Fibroblast of pulmonary artery (primary cell): ENCODE results near the gene GADD45GIP1.
A peak's percentile ranks its signal among the peaks of the same experiment; 100 is the strongest.

Experiments
- DNase-seq: peaks from one replicate; pipeline ENCODE4 v3.0.0-alpha.2; 2010; ENCODE audit warnings: low read depth
- H3K4me3 ChIP-seq: replicated peaks from 2 replicates; pipeline ENCODE4 v1.5.1; 2011; ENCODE audit warnings: low read depth, mild to moderate bottlenecking, control low read depth, low read length, moderate library complexity
- CTCF ChIP-seq: IDR thresholded peaks from 2 replicates; pipeline ENCODE4 v1.5.1; 2011; ENCODE audit warnings: mild to moderate bottlenecking, control low read depth, low read length, inconsistent platforms; ENCODE audit errors: missing control alignments

Gene GADD45GIP1

GRCh38 chr19:13001502-13002165, 44.6 kb upstream of the GADD45GIP1 start:
- H3K4me3 ChIP-seq: peak overlapping the region; percentile 19
- DNase-seq: peak; percentile 38
- no peak for TF ChIP-seq CTCF

- no peak overlapping the region for H3K4me3 ChIP-seq
- no peak for DNase-seq
These were observed 44.1 kb upstream of the GADD45GIP1 start for GRCh38 chr19:13001166-13001501.

GRCh38 chr19:12997967-12998940, 41.2 kb upstream of the GADD45GIP1 start:
- no peak for TF ChIP-seq CTCF
- H3K4me3 ChIP-seq: peak overlapping the region; percentile 75

More at GRCh38 chr19:13001166-13001501, 44.1 kb upstream of the GADD45GIP1 start:
- no peak for TF ChIP-seq CTCF

GRCh38 chr19:12997179-12997966, 40.4 kb upstream of the GADD45GIP1 start:
- no peak for DNase-seq
- H3K4me3 ChIP-seq: peak overlapping the region; percentile 75
- no peak for TF ChIP-seq CTCF

More at GRCh38 chr19:12997967-12998940, 41.2 kb upstream of the GADD45GIP1 start:
- DNase-seq: no peak

- H3K4me3 ChIP-seq: peak overlapping the region; percentile 75
- no peak for TF ChIP-seq CTCF
- peak; percentile 49 for DNase-seq
These were observed 39.5 kb upstream of the GADD45GIP1 start for GRCh38 chr19:12996406-12997094.
